ENCODE data around the gene EED.
"Not testable (repeated sequence)": the region's sequence is repeated elsewhere in the genome, so short reads cannot be mapped to it uniquely, and the experiment has no call there.

The EED gene

DNA sequence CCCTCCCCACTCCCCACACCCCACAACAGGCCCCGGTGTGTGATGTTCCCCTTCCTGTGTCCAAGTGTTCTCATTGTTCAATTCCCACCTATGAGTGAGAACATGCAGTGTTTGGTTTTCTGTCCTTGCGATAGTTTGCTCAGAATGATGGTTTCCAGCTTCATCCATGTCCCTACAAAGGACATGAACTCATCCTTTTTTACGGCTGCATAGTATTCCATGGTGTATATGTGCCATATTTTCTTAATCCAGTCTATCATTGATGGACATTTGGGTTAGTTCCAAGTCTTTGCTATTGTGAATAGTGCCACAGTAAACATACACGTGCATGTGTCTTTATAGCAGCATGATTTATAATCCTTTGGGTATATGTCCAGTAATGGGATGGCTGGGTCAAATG, 64.2 kb downstream of the EED start:
- H3K9ac ChIP-seq (ENCODE audit: low read depth in 1 of 2, low read length in 2 of 2); H3K4me3 ChIP-seq (ENCODE audit: low read depth in 1 of 2, low read length in 2 of 2); H3K27ac ChIP-seq (ENCODE audit: low read depth, low read length); H3K9me3 ChIP-seq (ENCODE audit: control insufficient read depth in 1 of 2, low read length in 2 of 2); H3K27me3 ChIP-seq (ENCODE audit: control insufficient read depth in 1 of 2, insufficient read depth in 2 of 2, low read length in 2 of 2); H3K36me3 ChIP-seq (ENCODE audit: control insufficient read depth in 1 of 2, insufficient read depth in 2 of 2, low read length in 2 of 2); H3K4me1 ChIP-seq (ENCODE audit: control insufficient read depth in 1 of 2, insufficient read depth in 2 of 2, low read length in 2 of 2): not testable (repeated sequence)

DNA sequence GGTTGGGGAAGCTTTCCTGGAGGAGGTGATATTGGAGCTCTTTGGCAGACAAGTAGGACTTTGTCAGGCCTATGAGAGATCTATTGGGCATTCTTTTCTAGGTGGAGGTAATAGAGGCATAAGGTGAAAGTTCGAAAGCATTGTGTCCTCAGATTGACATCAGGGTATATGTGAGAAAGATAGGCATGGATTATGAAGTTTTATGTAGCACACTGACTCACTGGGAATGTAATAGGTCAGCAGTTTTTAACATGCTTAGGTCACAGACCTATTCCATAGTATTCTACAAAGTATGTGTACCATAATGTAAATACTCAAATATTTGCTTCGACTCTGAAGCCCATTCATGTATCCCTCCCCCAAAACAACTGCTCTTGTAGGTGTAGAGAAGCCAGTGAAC, 69.2 kb downstream of the EED start:
- Histone ChIP-seq H3K4me1 (ENCODE audit: control insufficient read depth in 1 of 2, insufficient read depth in 2 of 2, low read length in 2 of 2) (no peaks in the 10 kb centered on the region), H3K27ac (ENCODE audit: low read depth, low read length) (no peak overlapping the region), H3K9ac (ENCODE audit: low read depth in 1 of 2, low read length in 2 of 2) (no peak overlapping the region), H3K27me3 (ENCODE audit: control insufficient read depth in 1 of 2, insufficient read depth in 2 of 2, low read length in 2 of 2) (no peaks in the 10 kb centered on the region), H3K9me3 (ENCODE audit: control insufficient read depth in 1 of 2, low read length in 2 of 2) (no peaks in the 10 kb centered on the region), H3K36me3 (ENCODE audit: control insufficient read depth in 1 of 2, insufficient read depth in 2 of 2, low read length in 2 of 2) (peaks cover 0 to 13% of the 10 kb centered on the region in 2 donors), H3K4me3 (ENCODE audit: low read depth in 1 of 2, low read length in 2 of 2) (no peak overlapping the region)

DNA sequence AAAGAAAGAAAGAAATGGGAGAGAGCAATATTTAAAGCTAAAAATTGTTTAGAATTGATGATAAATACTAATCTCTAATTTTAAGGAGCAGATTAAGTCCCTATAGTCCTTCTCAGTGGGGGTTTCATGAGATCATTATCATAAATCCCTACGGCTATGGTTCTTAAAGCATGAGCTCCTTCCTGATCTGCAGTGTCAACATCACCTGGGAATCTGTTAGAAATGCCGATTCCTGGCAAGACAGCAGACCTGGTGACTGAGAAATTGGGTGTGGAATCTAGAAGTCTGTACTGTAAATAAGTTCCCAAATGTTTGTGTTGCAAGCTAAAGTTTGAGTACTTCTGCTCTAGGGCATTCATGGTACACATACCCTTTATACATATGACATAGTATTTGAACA, 70.1 kb downstream of the EED start:
- Histone ChIP-seq H3K27me3 (ENCODE audit: control insufficient read depth in 1 of 2, insufficient read depth in 2 of 2, low read length in 2 of 2) (no peaks in the 10 kb centered on the region), H3K27ac (ENCODE audit: low read depth, low read length) (no peak overlapping the region), H3K36me3 (ENCODE audit: control insufficient read depth in 1 of 2, insufficient read depth in 2 of 2, low read length in 2 of 2) (peaks cover 0 to 13% of the 10 kb centered on the region in 2 donors), H3K4me3 (ENCODE audit: low read depth in 1 of 2, low read length in 2 of 2) (no peak overlapping the region), H3K4me1 (ENCODE audit: control insufficient read depth in 1 of 2, insufficient read depth in 2 of 2, low read length in 2 of 2) (no peaks in the 10 kb centered on the region), H3K9me3 (ENCODE audit: control insufficient read depth in 1 of 2, low read length in 2 of 2) (no peaks in the 10 kb centered on the region), H3K9ac (ENCODE audit: low read depth in 1 of 2, low read length in 2 of 2) (no peak overlapping the region)
